Renal pelvis (tissue), 4 donors: Measurements from ENCODE around the gene F11. TPM values are rescaled to one million over a fixed set of nuclear protein-coding genes. Genes with fewer than 3 reads are reported as not detected.
"Not testable (repeated sequence)": the region's sequence is repeated elsewhere in the genome, so short reads cannot be mapped to it uniquely, and the experiment has no call there.

ENCODE experiments used
- DNase-seq: peaks from one replicate; pipeline ENCODE4 v3.0.0-alpha.2; 2013
- polyA plus RNA-seq, 3 donors: library from polyadenylated mRNA; unstranded; fragments of 120-200 nt; gene quantifications; one replicate each; pipeline ENCODE4 v1.2.1, GENCODE V29; 2013; ENCODE audit not compliant: insufficient read length in 3 of 3

Gene F11
- polyA plus RNA-seq, 3 donors = 1.9 to 5.1 (median 3.7) TPM

- no peak for DNase-seq
Observed at GRCh38 chr4:186298031-186298647, 32.1 kb downstream of the F11 start.

GRCh38 chr4:186299291-186299690 lies 33.3 kb downstream of the F11 start:
- DNase-seq = no peak

GRCh38 chr4:186300659-186301390 lies 34.8 kb downstream of the F11 start:
- no peak for DNase-seq

GRCh38 chr4:186304216-186304615 lies 38.2 kb downstream of the F11 start:
- DNase-seq = no peak

- DNase-seq = no peak
Observed at GRCh38 chr4:186304866-186305505, 39.0 kb downstream of the F11 start.

GRCh38 chr4:186307497-186307896 lies 41.5 kb downstream of the F11 start:
- no peak for DNase-seq

- no peak for DNase-seq
Observed at GRCh38 chr4:186307916-186308315, 41.9 kb downstream of the F11 start.

GRCh38 chr4:186318481-186318880 lies 52.5 kb downstream of the F11 start:
- DNase-seq = no peak

GRCh38 chr4:186324660-186325059 lies 58.7 kb downstream of the F11 start:
- DNase-seq = not testable (repeated sequence)

GRCh38 chr4:186326391-186326790 lies 60.4 kb downstream of the F11 start:
- DNase-seq = no peak

- DNase-seq = no peak
Observed at GRCh38 chr4:186329372-186329771, 63.4 kb downstream of the F11 start.

- no peak for DNase-seq
Observed at GRCh38 chr4:186330368-186330767, 64.4 kb downstream of the F11 start.

- DNase-seq = no peak
Observed at GRCh38 chr4:186335793-186336192, 69.8 kb downstream of the F11 start.

Other genes with a start within 250 kb of the F11 start
- gene TLR3, start 197.0 kb upstream of the F11 start, polyA plus RNA-seq = 10 to 100 TPM in 2 of 3 donors, 1 to 10 TPM in 1; 8.3 to 14.4 (median 11.4) TPM
- gene FAM149A, start 161.5 kb upstream of the F11 start, polyA plus RNA-seq = 10 to 100 TPM; 46.8 to 67.8 (median 47.7) TPM
- gene CYP4V2, start 74.6 kb upstream of the F11 start, polyA plus RNA-seq = 10 to 100 TPM; 19.1 to 24.4 (median 21.7) TPM
- 1 to 10 TPM; 1.1 to 2.7 (median 2.2) TPM for gene KLKB1, start 38.7 kb upstream of the F11 start, polyA plus RNA-seq